ENCODE measurements around the gene AFDN. TPM values are rescaled to one million over a fixed set of nuclear protein-coding genes. Genes with fewer than 3 reads are reported as not detected.

The AFDN gene
- total and polyA plus RNA-seq, 2 experiments from 2014 or later: 66.9 to 200 TPM

- H2AFZ ChIP-seq: no peak overlapping the region
- H3K79me2 ChIP-seq (replicated peaks; ENCODE audit: insufficient read depth): no peaks in the 10 kb centered on the region
- no peaks in the 10 kb centered on the region for H3K27me3 ChIP-seq (ENCODE audit: insufficient read depth)
- Mint-ChIP-seq H3K36me3 (ENCODE audit: low read depth) (peaks cover 6% of the 10 kb centered on the region), H3K4me1 (peaks cover 5% of the 10 kb centered on the region; the same call in 2 of the 3 replicates), H3K9me3 (peaks cover 12% of the 10 kb centered on the region), H3K27me3 (ENCODE audit: insufficient read depth, low read depth, poor library complexity) (peaks cover 4% of the 10 kb centered on the region), H3K27ac (no peak overlapping the region), H3K4me3 (no peak overlapping the region)
- TF ChIP-seq STAT1 (IDR thresholded peaks at IDR 0.05; ENCODE audit: unreplicated experiment): no peak
- TF ChIP-seq EZH2phosphoT487 (IDR thresholded peaks at IDR 0.05; ENCODE audit: unreplicated experiment): no peak
- TF ChIP-seq EZH2 (IDR thresholded peaks at IDR 0.05; ENCODE audit: low read depth, unreplicated experiment): no peak
- TF ChIP-seq ETS1 (IDR thresholded peaks at IDR 0.05): no peak
- no peak for TF ChIP-seq ZNF114 (CRISPR knock-in tag; IDR thresholded peaks at IDR 0.05)
- TF ChIP-seq POLR2AphosphoS5 (IDR thresholded peaks at IDR 0.05; ENCODE audit: low read depth): no peak
- TF ChIP-seq ZNF462 (CRISPR knock-in tag; IDR thresholded peaks at IDR 0.05): no peak
- TF ChIP-seq CREB1 (CRISPR knock-in tag; IDR thresholded peaks at IDR 0.05; ENCODE audit: low read depth): no peak
- TF ChIP-seq ZNF331 (CRISPR knock-in tag; IDR thresholded peaks at IDR 0.05; ENCODE audit: low read depth): no peak
- no peak for TF ChIP-seq CTCF (conservative IDR thresholded peaks at IDR 0.05; ENCODE audit: low read depth in 2 of 2)
- TF ChIP-seq NANOG (IDR thresholded peaks at IDR 0.05; ENCODE audit: borderline replicate concordance): no peak
- TF ChIP-seq REST (IDR thresholded peaks at IDR 0.05; ENCODE audit: unreplicated experiment): no peak
- no peak for TF ChIP-seq JUNB (IDR thresholded peaks at IDR 0.05; ENCODE audit: unreplicated experiment)
- no peak for ATAC-seq
- H3F3A ChIP-seq (replicated peaks; ENCODE audit: low read depth): no peaks in the 10 kb centered on the region
- no peaks in the 10 kb centered on the region for H3K9me2 ChIP-seq (ENCODE audit: insufficient read depth)
- no peaks in the 10 kb centered on the region for H3K36me3 ChIP-seq (ENCODE audit: insufficient read depth)
- no peak overlapping the region for H3K4me2 ChIP-seq
- H3K27ac ChIP-seq (ENCODE audit: low read depth): no peak overlapping the region
- H4K20me1 ChIP-seq (replicated peaks; ENCODE audit: insufficient read depth): 0 out of 2 replicates have a peak, but pooled peaks cover 3% of the 10 kb centered on the region
- H3K4me1 ChIP-seq (ENCODE audit: insufficient read depth): 0 out of 2 replicates have a peak, but pooled peaks cover 2% of the 10 kb centered on the region
- H3K4me3 ChIP-seq: no peak overlapping the region
- no peak for DNase-seq (ENCODE audit: low spot score)
These were observed 151.9 kb downstream of the AFDN start for GRCh38 chr6:167978607-167979006.
